ENCODE results near the gene FXR2. TPM values are rescaled to one million over a fixed set of nuclear protein-coding genes. Genes with fewer than 3 reads are reported as not detected.

FXR2 gene
- total RNA-seq, 1 experiment from 2014 or later = 61.5 TPM

DNA sequence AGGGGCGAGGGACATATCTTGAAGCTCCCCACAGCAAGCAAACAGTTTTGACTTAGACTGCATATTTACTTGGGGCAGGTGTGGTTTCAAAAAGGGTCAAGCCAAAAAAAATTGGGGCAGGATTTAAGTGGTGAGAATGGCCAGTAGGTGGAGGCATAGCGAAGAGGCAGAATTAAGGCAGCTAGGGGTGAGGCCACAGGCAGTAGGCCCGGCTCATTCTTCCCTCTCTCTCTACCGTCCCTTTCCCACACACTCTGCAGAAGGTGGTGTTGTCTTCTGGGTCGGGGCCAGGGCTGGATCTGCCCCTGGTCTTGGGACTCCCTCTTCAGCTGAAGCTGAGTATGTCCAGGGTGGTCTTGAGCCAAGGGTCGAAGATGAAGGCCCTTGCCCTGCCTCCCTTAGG lies 17.8 kb upstream of the FXR2 start:
- no peaks in the 10 kb centered on the region for H3K9me2 ChIP-seq (ENCODE audit: insufficient read depth)
- no TSS peak for BruUV-seq (replicated peaks)
- H3K9me3 ChIP-seq (ENCODE audit: insufficient read depth, low read depth) = no peaks in the 10 kb centered on the region
- no peaks in the 10 kb centered on the region for H3K36me3 ChIP-seq (ENCODE audit: low read depth)
- H3K4me2 ChIP-seq = no peak overlapping the region
- ChIA-PET CTCF (interaction anchor here (0.6 to 1.2 kb wide), 5 partner anchors 20 to 587 kb away, joined by 3 to 15 read pairs (median 3); partner anchors contain the start of genes TP53 and WRAP53), POLR2A (ENCODE audit: unreplicated experiment) (interaction anchor here (0.6 kb wide), 1 partner anchor 55 kb away, joined by 3 read pairs; the partner anchor contains the start of gene TP53)
- DNase-seq = peak in 1 of 2 experiments; percentile 38
- no peaks in the 10 kb centered on the region for H3K79me2 ChIP-seq (ENCODE audit: low read depth)
- no peaks in the 10 kb centered on the region for H3K27me3 ChIP-seq (ENCODE audit: insufficient read depth, low read depth)
- H2AFZ ChIP-seq = no peak overlapping the region
- no peak overlapping the region for H3K27ac ChIP-seq
- no peaks in the 10 kb centered on the region for H4K20me1 ChIP-seq (ENCODE audit: insufficient read depth)
- intact Hi-C loops (cut with micrococcal nuclease; ENCODE audit: unreplicated experiment) = loop anchor here (5.0 kb wide), 1 partner anchor 55 kb away; the partner anchor contains the start of genes TP53 and WRAP53
- H3K4me3 ChIP-seq = no peak overlapping the region
- TF ChIP-seq, protein P1, sequence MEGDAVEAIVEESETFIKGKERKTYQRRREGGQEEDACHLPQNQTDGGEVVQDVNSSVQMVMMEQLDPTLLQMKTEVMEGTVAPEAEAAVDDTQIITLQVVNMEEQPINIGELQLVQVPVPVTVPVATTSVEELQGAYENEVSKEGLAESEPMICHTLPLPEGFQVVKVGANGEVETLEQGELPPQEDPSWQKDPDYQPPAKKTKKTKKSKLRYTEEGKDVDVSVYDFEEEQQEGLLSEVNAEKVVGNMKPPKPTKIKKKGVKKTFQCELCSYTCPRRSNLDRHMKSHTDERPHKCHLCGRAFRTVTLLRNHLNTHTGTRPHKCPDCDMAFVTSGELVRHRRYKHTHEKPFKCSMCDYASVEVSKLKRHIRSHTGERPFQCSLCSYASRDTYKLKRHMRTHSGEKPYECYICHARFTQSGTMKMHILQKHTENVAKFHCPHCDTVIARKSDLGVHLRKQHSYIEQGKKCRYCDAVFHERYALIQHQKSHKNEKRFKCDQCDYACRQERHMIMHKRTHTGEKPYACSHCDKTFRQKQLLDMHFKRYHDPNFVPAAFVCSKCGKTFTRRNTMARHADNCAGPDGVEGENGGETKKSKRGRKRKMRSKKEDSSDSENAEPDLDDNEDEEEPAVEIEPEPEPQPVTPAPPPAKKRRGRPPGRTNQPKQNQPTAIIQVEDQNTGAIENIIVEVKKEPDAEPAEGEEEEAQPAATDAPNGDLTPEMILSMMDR (conservative IDR thresholded peaks at IDR 0.05) = peak; percentile 54; the same call in 1 of the 2 replicates
- TF ChIP-seq EZH2 (IDR thresholded peaks at IDR 0.05; ENCODE audit: low read depth) = no peak
- no peaks in the 10 kb centered on the region for H3K4me1 ChIP-seq (replicated peaks; ENCODE audit: insufficient read depth)
- no peaks in the 10 kb centered on the region for H3F3A ChIP-seq (ENCODE audit: insufficient read depth, low read depth)

DNA sequence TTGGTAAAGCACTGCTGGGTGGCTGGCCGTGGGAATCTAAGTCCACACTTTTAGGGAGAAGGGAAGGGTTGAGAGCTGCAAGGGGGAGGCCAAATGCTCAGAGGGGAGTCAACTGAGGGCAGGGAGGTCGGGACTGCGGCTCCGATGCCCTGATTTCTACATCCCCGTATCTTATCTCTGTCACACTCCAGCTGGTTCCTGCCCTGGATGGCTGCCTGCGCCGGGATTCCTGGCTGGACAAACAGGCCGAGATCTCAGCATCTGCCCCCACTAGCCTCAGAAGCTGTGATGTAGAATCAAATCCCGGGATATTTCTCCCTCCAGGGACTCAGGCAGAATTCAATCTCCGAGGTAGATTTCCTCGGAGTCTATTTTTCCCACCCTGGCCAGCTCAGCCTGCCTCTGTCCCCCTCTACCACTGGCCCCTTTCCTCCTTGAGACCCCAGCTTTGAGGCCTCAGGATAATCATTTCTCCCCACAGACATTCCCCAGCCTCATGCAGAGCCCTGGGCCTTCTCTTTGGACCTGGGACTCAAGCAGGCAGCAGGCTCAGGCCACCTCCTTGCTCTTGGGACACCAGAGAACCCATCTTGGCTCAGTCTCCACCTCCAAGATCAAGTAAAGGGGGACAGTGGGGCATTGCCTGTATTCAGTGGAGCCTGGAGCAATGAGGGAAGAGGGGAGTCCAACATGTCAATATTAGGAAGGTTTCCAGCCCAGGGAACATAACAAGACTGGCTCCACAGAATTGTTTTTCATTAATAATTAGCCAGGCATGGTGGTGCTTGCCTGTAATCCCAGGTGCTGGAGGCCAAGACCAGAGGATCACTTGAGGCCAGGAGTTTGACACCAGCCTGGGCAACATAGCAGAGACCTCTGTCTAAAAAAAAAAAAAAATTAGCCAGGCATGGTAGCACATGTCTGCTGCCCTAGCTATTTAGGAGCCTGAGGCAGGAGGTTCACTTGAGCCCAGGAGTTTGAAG lies 17.0 kb upstream of the FXR2 start:
- H2AFZ ChIP-seq = no peak overlapping the region
- intact Hi-C loops (cut with micrococcal nuclease; ENCODE audit: unreplicated experiment) = loop anchor here (5.0 kb wide), 1 partner anchor 56 kb away; the partner anchor contains the start of genes TP53 and WRAP53
- no peak overlapping the region for H3K27ac ChIP-seq
- H3K4me1 ChIP-seq (replicated peaks; ENCODE audit: insufficient read depth) = peaks cover 1% of the 10 kb centered on the region; the same call in 1 of the 2 replicates
- H3K36me3 ChIP-seq (ENCODE audit: low read depth) = no peaks in the 10 kb centered on the region
- no peaks in the 10 kb centered on the region for H3K9me3 ChIP-seq (ENCODE audit: insufficient read depth, low read depth)
- H3K9me2 ChIP-seq (ENCODE audit: insufficient read depth) = no peaks in the 10 kb centered on the region
- TF ChIP-seq, protein P1 (conservative IDR thresholded peaks at IDR 0.05) = no peak
- no peak for TF ChIP-seq EZH2 (IDR thresholded peaks at IDR 0.05; ENCODE audit: low read depth)
- H3K4me2 ChIP-seq = no peak overlapping the region
- ChIA-PET POLR2A (ENCODE audit: unreplicated experiment) (no interaction called here), CTCF (interaction anchor here (1.2 kb wide), 2 partner anchors 56 to 586 kb away, joined by 3 to 8 read pairs; partner anchors contain the start of genes TP53 and WRAP53)
- H3K27me3 ChIP-seq (ENCODE audit: insufficient read depth, low read depth) = no peaks in the 10 kb centered on the region
- no peak overlapping the region for H3K4me3 ChIP-seq
- no peak for DNase-seq
- H4K20me1 ChIP-seq (ENCODE audit: insufficient read depth) = no peaks in the 10 kb centered on the region
- no TSS peak for BruUV-seq (replicated peaks)
- H3F3A ChIP-seq (ENCODE audit: insufficient read depth, low read depth) = no peaks in the 10 kb centered on the region
- no peaks in the 10 kb centered on the region for H3K79me2 ChIP-seq (ENCODE audit: low read depth)

DNA sequence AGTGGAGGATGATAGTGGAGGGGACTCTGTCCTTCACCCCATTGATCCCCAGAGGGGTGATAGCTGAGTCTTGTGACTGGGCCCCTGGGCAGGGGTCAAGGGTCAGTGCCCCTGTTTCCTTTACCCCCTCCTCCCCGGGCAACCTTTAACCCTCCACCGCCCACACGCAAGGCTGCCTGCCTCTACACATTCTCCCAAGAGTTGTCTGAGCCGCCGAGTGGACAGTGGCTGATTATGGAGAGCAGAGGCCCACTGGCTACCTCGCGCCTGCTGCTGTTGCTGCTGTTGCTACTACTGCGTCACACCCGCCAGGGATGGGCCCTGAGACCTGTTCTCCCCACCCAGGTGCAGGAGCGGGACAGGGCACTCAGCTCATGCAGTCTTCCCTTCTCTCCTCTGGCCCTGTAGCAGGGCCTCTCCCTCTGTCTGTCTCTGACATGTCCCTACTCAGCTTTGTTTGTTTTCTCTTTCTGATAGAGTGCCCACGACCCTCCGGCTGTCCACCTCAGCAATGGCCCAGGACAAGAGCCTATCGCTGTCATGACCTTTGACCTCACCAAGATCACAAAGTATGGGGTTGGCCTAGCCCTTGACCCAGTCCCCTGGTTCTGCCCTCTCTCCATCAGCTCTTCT lies 15.4 kb upstream of the FXR2 start, which contains the start of gene SHBG:
SHBG (plus strand) TSS at position 197 of the 633 bp plus-strand sequence; CDS start at position 235, 38 bp downstream.
- no peaks in the 10 kb centered on the region for H3F3A ChIP-seq (ENCODE audit: insufficient read depth, low read depth)
- H3K79me2 ChIP-seq (ENCODE audit: low read depth) = no peaks in the 10 kb centered on the region
- ChIA-PET CTCF (interaction anchor here (0.7 kb wide), 1 partner anchor 21 kb away, joined by 4 read pairs; no protein-coding TSS in a partner anchor), POLR2A (ENCODE audit: unreplicated experiment) (interaction anchor here (0.6 kb wide), 2 partner anchors 57 to 58 kb away, joined by 3 to 8 read pairs; no protein-coding TSS in a partner anchor)
- H3K4me3 ChIP-seq = no peak within 1 kb of the TSS
- H3K9me2 ChIP-seq (ENCODE audit: insufficient read depth) = no peaks in the 10 kb centered on the region
- intact Hi-C loops (cut with micrococcal nuclease; ENCODE audit: unreplicated experiment) = loop anchor here (5.0 kb wide), 1 partner anchor 57 kb away; the partner anchor contains the start of genes TP53 and WRAP53
- TF ChIP-seq, protein P1 (conservative IDR thresholded peaks at IDR 0.05) = no peak
- no peak for TF ChIP-seq EZH2 (IDR thresholded peaks at IDR 0.05; ENCODE audit: low read depth)
- no peaks in the 10 kb centered on the region for H4K20me1 ChIP-seq (ENCODE audit: insufficient read depth)
- peaks cover 4% of the 10 kb centered on the region; the same call in 1 of the 2 replicates for H3K4me1 ChIP-seq (replicated peaks; ENCODE audit: insufficient read depth)
- no peaks in the 10 kb centered on the region for H3K36me3 ChIP-seq (ENCODE audit: low read depth)
- H3K4me2 ChIP-seq = no peak within 1 kb of the TSS
- no peak for DNase-seq
- no peaks in the 10 kb centered on the region for H3K9me3 ChIP-seq (ENCODE audit: insufficient read depth, low read depth)
- H2AFZ ChIP-seq = no peak within 1 kb of the TSS
- no peaks in the 10 kb centered on the region for H3K27me3 ChIP-seq (ENCODE audit: insufficient read depth, low read depth)
- no TSS peak for BruUV-seq (replicated peaks)
- no peak within 1 kb of the TSS for H3K27ac ChIP-seq

Measured in PC-9 (cell line).